COR-L47 (cell line): ENCODE measurements around the gene ABTB2.
"Not testable (repeated sequence)": the region's sequence is repeated elsewhere in the genome, so short reads cannot be mapped to it uniquely, and the experiment has no call there.

Source experiments
- DNase-seq: peaks from one replicate; lab custom pipeline; 2025; lab: John Stamatoyannopoulos, UW

ABTB2 gene

DNA sequence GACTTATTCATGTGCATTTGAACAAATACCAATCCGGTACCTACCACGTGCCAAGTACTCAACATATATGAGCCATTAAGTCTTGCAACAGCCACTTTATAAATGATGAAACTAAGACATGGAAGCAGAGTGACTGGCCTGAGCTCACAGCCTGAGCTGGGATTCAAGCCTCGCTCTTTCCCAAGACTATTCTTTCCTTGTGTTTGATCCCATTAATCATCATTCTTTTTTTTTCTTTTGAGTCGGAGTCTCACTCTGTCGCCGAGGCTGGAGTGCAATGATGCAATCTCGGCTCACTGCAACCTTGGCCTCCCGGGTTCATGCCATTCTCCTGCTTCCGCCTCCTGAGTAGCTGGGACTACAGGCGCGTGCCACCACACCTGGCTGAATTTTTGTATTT, 119.3 kb downstream of the ABTB2 start:
- DNase-seq: no peak

DNA sequence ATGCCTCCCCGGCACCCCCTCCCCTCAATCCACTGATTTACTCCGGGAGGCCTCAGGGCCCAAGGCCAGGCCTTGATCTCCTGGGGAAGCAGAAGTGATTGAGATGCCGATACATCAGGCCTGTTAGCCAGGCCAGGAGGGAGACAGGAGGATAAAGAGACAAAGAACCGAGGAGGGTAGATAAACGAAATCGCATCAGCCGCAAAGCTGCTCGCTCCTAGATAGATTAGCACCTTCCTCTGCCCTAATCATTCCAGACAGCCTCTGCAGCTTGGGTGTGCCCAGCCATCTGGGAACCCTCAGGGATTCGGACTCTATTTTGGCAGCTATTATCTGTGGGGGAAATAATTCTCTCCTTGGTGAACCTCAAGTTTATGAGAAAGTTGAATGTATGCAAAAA, 121.2 kb downstream of the ABTB2 start:
- DNase-seq: no peak

DNA sequence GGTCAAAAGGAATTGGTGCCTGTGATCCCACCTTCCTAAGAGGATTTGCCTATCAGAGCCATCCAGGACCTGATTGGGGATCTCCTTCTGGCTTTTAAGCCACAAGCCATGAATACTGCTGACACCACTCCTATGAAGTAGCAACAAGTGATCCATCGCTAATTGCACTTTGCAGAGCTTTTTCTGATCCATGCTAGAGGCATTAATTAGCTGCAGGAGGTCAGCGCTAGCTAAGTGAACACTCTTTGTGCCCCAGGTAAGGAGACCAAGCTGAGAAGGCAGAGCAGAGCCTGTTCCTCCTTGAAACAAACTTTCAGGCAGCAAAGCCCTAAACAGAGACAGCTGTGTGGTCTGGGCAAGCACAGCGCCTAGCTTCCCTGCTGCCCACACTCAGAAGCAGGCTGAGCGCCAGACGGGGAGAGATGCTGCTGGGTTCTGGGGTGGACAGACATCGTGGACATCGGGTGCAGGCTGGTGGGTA, 122.2 kb downstream of the ABTB2 start:
- DNase-seq: no peak

DNA sequence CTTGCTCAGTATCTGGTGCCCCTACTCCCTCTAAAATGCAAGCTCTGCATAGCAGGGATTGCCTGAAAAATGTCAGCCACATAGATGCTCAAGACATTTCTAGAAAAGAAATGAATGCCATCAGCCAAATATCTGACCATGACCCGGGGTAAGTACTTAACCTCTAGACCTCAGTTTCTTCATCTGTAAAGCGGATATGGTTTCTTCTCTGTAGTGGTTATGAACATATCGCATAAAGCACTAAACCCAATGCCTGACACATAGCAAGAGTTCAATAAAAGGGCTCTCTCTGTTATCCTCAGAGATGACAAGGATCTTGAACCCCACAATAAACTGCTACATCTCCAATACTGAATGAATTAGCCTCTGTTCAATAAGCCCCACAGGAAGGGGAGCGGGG, 122.6 kb downstream of the ABTB2 start:
- no peak for DNase-seq

DNA sequence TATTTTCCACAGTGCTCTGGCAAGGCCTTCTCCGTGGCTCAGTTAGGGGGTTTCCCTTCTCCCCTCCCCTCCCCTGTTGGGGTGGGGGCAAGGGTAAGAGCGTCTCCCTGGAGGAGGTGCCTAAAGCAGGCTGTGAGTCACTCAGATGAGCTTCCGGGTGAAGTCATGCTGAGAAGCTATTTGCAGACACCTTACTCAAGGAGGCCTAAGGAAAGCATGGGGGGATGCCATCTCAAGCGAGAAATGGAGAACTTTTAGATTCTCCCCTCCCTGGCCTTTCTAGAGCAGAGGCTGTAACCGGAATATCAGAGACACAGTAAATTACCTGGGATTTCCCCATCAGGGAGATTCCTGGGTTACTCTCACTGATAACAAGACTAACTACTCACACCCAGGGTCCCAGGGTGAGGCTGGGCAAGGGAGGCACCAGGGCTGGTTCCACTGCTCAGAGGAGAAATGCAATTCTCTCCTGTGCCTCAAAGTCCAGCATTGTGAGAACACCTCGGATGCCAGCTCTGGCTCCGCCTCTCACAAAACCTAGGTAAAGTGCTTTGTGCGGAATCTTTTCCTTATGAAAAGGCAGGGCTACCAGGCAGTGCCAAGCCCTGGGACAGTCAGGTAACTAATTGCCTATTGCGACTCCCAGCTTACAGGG, 123.6 kb downstream of the ABTB2 start:
- no peak for DNase-seq

DNA sequence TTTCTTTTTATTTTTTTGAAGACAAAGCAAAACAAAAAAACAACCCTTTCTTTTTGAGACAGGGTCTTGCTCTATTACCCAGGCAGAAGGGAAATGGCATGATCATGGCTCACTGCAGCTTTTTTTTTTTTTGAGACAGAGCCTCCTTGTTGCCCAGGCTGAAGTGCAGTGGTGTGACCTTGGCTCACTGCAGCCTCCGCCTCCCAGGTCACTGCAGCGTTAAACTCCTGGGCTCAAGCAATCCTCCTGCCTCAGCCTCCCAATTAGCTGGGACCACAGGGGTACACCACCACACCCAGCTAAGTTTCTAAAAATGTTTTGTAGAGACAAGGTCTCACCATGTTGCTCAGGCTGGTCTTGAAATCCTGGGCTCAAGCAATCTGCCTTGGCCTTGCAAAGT, 124.6 kb downstream of the ABTB2 start:
- DNase-seq: no peak

DNA sequence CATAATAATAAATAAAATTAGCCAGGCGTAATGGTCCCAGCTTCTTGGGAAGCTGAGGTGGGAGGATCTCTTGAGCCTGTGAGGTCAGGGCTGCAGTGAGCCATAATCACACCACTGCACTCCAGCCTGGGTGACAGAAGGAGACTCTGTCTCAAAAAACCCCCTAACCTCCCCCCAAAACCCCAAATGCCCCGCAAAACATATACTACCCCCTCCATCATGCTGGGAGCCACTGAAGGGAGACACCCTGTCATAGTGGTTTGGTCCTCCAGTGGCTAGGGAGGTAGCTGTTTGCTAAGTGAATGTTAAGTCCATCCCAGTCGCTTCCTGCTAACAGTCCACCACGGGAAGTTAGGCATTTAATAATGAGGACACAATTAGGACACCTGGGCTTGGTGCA, 125.0 kb downstream of the ABTB2 start:
- no peak for DNase-seq

DNA sequence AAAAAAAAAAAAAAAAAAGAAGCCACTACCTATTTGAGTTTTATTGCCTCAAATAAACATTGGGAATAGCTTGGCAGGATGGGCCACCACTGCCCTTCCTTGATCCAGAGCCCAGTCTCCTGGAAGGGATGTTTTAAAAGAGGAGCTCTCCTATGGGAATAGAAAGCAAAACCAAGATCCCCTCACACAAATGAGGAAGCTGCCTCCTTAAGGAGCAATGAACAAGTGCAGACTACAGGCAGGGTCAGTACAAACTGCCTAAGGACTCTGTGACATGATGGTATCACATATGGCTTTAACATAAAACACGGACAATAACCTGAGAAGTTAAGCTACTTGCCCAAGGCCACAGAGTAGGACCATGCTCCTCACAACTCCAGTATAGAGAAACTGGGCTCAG, 131.6 kb downstream of the ABTB2 start:
- DNase-seq: no peak

DNA sequence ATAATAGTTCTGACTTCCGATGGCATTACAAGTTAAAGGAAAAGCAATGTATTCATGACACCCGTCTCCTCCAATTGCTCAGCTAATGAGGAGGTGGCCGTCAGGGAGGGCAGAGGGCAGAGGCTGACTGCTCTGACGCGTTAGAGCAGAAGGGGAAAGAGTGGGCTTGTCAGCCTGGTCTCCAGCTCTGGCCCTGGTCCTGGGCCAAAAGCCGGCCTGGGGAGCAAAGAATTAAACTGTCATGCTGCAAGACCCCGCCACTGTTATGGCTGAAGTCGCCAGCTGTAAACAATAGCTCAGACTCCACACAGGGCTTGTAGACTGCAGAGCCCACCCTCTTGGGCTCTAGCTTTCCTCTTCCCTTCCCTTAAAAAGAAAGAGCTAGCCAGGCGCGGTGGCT, 132.7 kb downstream of the ABTB2 start:
- DNase-seq: no peak

DNA sequence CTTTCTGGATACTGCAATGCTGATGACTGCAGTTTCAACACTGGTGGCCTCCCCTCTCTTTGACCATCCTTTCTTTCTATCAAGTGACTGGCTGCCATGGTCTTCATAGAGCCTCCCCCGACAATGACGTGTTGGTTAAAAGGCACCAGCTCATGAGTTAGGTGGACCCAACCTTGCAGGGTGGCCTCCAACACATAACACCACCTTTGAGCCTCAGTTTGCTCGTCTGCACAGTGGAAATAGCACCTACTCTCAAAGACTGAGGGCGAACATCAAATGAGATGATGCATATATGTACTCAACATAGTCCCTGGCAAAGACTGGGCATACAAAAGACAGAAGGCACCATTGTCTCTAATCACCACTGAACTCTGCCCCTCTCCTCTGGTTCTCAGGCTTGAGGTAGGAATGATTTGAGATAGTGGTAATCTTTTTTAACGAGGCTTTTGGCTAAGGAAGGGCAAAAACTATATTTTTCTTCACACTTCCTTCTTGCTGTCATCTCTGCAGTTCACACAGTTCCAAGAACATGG, 133.3 kb downstream of the ABTB2 start:
- DNase-seq: no peak

DNA sequence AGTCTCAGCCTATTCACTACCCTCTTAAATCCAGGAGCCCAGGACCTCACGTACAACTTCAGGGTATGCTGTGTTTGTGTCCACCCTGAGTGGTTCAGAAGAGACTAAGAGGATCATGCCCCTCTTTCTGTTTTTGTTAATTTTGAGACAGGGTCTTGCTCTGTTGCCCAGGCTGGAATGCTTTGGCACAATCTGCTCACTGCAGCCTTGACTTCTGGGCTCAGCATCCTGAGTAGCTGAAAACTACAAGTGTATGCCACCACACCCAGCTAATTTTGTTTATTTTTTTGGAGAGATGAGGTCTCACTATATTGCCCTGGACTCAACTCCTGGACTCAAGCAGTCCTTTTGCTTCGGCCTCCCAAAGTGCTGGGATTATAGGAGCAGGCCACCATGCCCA, 133.9 kb downstream of the ABTB2 start:
- no peak for DNase-seq

DNA sequence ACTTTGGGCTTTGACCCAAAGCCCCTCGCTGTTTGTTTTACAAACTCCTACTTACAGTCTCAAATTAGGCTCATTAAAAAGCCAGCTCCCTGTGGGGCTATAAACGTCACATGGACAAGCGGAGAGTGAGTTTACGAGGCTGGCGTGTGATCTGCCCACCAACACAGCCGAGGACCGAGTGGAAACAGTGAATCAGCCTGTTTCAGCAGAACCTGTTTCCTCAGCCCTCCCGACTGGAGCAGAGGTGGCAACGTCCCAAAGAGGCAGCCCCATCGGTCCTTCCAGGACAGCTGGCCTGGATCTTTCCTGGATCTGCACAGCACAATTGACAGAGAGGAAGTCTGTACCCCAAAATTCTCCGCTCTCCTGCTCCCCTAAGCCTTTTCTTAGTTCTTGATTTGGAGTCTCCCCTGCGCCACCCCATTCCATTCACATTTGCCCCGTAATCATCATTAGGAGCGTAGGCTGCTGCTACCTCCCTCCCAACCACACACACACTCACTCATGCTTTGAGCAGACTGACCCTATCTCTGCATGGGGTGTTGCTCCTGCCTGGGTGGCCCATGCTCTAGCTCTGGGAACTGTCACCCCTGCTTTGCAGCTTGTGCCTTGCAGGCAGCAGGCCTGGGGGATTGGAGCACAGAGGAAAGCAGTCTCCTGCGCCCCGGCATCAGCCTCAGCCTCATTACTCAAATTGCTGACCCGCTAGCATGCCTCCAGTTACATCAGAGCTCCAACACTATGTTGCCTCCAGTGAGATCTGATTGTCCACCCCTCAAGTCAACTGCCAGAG, 134.6 kb downstream of the ABTB2 start:
- no peak for DNase-seq

DNA sequence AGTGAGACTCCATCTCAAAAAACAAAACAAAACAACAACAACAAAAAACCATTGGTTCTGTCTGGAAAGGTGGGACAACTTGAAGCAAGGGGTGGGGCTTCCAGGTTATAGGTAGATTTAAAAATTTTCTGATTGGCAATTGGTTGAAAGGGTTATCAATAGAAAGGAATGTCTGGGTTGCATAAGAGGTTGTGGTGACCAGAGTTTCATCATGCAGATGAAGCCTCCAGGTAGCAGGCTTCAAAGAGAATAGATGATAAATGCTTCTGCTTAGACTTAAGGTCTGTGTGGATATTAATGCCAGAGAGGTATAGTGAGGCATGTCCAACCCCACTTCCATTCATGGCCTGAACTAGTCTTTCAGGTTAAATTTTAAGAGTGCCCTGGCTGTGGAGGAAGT, 135.8 kb downstream of the ABTB2 start:
- DNase-seq: no peak

DNA sequence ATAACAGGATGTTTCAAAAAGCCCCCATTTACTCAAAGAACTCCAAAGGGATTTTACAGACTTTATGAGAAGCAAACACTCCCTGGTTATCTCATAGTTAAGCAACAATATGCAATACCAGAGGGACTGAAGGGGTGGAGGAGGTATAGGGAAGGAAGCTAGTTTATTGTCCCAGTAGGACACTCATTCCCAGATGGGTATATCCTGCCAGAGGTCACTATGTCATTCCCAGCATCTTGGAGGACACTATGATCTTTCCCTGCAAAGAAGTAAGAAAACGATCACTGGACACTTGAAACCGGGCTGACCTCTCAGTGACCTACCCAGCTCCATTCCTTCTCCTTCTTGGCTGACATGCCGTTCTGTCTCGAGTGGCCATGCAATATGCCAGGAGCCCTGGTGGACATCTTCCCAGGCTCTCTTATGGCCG, 137.9 kb downstream of the ABTB2 start:
- DNase-seq: no peak

DNA sequence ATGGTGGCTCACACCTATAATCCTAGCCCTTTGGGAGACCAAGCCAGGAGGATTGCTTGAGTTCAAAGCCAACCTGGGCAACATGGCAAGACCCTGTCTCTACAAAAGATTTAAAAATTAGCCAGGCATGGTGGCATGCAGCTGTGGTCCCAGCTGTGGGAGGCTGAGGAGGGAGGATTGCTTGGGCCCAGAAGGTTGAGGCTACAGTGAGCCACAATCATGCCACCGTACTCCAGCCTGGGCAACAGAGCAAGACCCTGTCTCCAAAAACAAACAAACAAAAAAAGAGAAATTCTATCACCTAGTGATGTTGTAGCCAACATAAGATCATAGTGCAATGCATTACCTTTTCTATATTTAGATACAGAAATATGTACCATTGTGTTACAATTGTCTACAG, 138.5 kb downstream of the ABTB2 start:
- no peak for DNase-seq

DNA sequence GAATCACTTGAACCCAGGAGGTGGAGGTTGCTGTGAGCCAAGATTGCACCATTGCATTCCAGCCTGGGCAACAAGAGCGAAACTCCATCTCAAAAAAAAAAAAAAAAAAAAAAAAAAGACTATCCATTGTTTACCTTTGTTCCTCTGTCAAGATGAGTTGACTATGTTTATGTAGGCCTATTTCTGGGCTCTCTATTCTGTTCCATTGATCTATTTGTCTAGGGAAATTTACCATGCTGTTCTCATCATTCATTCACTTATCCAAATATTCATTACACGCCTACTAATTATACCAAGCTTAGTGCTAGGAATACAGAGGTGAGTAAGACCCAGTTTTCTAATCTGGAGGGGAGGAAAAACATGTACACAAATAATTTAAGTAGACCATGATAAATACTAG, 139.1 kb downstream of the ABTB2 start:
- DNase-seq: not testable (repeated sequence)

DNA sequence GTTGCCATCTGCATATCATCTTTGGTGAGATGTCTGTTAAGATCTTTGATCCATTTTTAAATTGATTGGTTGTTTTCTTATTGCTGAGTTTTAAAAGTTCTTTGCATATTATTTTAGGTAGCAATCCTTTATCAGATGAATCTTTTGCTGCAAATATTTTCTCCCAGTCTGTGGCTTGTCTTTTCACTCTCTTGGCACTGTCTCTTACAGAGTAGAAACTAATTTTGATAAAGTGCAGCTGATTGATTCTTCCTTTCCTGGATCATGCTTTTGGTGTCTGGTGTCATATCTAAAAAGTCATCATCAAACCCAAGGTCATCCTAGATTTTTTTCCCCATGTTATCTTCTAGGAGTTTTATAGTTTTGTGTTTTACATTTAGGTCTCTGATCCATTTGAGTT, 139.7 kb downstream of the ABTB2 start:
- DNase-seq: no peak

DNA sequence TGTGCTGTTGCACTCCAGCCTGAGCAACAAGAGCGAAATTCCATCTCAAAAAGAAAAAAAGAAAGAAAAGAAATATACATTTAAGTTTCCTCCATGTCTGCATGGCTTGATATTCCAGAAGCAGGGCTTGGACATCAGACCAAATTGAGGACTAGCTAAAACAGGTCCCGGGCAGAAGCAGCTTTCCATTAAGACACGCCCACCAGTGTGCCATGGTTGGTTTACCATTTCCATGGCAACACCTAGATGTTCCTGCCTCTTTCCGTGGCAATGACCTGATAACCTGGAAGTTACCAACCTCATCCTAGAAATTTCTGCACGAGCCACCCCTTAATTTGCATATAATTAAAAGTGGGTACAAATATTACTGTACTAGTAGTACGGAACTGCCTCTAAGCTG, 141.1 kb downstream of the ABTB2 start:
- no peak for DNase-seq

DNA sequence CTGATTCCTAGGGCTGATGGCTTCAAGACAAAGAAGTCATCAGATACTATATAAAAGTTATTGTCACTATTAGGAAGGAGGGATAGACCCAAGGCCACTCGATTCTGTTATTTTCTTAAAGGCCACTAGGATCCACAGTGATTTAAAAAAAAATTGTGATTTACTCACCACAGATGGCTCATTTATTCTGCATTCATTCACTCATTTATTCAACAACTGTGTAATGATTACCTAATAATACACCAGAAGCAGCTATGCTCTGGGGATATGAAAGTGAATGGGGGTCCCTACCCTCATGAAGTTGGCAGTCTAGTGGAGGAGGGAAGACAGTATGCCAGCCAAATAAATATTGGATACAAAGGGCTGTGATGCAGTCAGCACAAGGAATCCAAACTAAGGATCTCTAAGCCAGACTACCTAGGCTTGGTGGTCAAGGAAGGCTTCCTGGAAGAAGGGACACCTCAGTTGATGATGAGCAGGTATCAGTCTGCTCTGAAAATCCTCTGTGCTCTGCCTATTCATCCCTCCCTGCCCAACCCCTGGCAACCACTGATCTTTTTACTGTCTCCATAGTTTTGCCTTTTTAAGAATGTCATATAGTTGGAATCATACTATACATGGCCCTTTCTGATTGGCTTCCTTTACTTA, 141.9 kb downstream of the ABTB2 start:
- DNase-seq: no peak

DNA sequence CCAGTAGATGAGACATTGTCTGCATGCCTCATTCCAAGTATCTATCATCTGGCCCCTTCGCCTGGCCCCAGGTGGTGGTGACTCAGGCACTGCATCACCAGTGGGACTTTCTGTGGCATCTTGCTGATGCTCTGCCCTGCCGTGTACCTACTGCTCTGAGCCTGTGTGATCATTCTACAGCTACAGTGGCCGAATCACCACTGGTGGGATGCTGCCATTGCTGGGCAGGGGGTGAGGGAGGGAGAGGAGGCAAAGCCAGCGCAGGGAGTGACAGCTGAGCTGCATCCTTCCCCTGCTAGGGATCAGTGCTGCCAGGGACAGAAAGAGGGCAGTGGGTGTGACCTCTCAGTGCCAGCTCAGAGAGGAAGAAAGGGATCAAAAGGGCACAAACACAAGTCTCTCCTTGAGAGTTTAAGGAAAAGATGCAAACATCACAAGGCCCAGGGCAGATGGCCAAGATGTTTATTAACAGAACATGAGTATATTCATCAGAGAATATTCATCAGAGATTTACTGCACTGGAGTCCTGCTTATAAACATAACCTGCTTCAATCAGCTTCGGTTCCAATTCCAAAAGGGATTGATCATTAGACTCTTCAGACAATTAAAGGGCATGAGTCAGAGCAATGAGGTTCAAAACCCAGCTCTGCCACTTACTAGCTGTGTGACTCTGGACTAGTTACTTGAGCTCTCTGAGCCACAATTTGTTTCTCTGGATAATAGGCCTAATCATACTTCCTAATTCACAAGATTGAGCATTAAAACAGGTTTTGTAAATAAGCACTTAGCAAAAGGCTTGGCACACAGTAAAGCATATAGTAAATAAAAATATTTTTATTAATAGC, 142.6 kb downstream of the ABTB2 start:
- no peak for DNase-seq

DNA sequence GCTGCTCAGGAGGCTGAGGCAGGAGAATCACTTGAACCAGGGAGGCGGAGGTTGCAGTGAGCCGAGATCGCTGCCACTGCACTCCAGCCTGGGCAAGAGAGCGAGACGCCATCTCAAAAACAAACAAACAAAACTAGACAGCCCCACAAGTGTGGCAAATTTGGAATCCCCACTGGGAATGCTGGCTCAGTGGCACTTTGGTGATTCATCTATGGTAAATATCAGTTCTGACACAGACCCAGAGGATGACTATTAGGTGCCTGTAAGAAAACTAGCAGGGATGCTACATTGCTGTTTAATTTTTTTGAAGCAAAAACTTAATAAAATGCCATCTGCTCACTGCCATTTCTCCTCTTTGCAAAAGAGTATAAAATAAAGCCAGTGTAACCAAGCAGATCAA, 144.4 kb downstream of the ABTB2 start:
- DNase-seq: no peak

DNA sequence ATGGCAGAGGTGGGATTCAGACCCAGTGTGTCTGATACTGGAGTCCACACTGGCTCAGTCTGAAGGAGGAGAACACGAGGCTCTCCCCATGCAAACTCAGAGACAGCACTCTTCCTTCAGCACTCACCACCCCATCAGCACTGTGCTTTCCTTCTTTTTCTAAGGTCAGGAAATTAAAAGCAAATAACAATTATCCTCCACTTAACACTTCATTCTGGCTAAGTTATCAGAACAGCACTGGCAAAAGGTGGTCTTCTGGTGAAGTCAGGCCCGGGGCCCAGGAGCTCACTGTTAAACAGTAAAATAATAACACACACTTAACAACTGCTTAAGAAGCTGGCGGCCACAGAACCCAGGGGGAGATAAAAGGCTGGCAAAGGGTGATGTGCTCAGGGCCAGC, 145.2 kb downstream of the ABTB2 start:
- DNase-seq: no peak
